ENCODE data around the gene NOC3L. TPM values are rescaled to one million over a fixed set of nuclear protein-coding genes. Genes with fewer than 3 reads are reported as not detected.

NOC3L gene
- total RNA-seq, 1 donor from 2014 or later: 41.2 TPM

DNA sequence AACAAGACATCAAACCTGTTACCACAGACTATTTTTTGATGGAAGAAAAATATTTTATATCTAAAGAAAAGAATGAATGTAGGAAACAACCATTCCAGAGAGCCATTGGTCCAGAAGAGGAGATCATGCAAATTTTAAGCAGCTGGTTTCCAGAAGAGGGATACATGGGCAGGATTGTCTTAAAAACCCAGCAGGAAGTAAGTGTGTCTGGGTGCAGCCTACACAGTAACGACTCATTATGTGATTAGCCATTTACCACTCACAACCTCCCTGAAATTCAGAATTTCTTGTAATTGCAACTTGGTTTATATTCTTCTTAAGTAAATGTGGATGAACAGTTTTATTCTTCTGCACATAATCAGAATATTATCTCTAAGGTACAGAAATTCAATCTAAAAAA lies 46.2 kb downstream of the NOC3L start:
- Mint-ChIP-seq H3K27me3 (ENCODE audit: low read depth) (peaks cover 8% of the 10 kb centered on the region), H3K4me1 (ENCODE audit: low read depth) (peaks cover 2% of the 10 kb centered on the region), H3K27ac (no peak overlapping the region), H3K4me3 (ENCODE audit: low read depth) (no peak overlapping the region), H3K36me3 (ENCODE audit: low read depth) (peaks cover 5% of the 10 kb centered on the region), H3K9me3 (no peaks in the 10 kb centered on the region)
- no peak for DNase-seq (ENCODE audit: low spot score)
- intact Hi-C loops (cut with micrococcal nuclease): no loop called here

DNA sequence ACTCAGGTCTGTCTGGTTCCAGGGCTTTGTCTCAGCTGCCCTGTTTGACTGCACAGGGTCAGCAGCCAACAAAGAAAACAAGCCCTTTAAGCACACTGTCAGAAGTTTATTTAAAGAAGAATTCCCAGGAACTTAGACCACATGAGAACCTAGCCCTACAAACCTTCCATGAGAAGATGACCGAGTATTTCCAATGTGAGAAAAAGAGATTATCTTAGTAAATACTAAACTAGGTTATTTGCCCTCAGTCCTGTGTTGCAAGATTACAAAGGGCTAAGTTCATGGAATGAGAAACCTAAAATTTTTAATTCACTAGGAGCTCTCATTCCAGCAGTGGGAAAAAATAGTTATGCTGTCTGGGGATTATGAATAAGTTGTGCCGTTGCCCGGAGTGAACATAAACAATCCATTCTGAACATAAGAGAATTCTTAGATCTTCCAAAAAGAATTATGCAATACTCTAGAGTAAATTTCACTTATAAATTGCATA lies 46.7 kb downstream of the NOC3L start:
- H3K27ac Mint-ChIP-seq: no peak overlapping the region
- no peak overlapping the region for H3K4me3 Mint-ChIP-seq (ENCODE audit: low read depth)
- H3K27me3 Mint-ChIP-seq (ENCODE audit: low read depth): peaks cover 12% of the 10 kb centered on the region
- H3K36me3 Mint-ChIP-seq (ENCODE audit: low read depth): peaks cover 2% of the 10 kb centered on the region
- H3K9me3 Mint-ChIP-seq: no peaks in the 10 kb centered on the region
- DNase-seq (ENCODE audit: low spot score): no peak
- intact Hi-C loops (cut with micrococcal nuclease): no loop called here
- peaks cover 2% of the 10 kb centered on the region for H3K4me1 Mint-ChIP-seq (ENCODE audit: low read depth)

- intact Hi-C loops (cut with micrococcal nuclease): no loop called here
- Mint-ChIP-seq H3K27ac (no peak overlapping the region), H3K4me1 (ENCODE audit: low read depth) (peaks cover 2% of the 10 kb centered on the region), H3K27me3 (ENCODE audit: low read depth) (peaks cover 16% of the 10 kb centered on the region), H3K36me3 (ENCODE audit: low read depth) (no peaks in the 10 kb centered on the region), H3K9me3 (no peaks in the 10 kb centered on the region), H3K4me3 (ENCODE audit: low read depth) (no peak overlapping the region)
- no peak for DNase-seq (ENCODE audit: low spot score)
Observed at GRCh38 chr10:94315024-94315451, 47.7 kb downstream of the NOC3L start.

DNA sequence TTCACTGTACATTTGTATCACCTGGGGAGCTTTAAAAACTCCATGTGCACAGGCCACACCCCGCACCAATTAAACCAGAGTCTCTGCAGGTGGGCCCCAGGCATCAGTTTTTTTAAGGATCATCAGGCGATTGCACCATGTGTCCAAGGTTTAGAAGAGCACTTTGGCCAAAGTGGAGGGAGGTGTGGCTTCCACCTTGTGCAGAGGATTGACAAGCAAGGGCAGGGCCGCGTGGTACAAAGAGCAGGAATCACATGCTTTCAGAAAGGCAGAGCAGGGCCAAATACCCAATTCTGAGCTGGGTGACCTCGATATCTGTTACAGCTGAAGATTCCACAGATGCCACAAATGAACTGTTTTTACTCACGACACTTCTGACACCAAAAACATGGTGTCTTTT lies 52.4 kb downstream of the NOC3L start:
- Mint-ChIP-seq H3K27me3 (ENCODE audit: low read depth) (peaks cover 50% of the 10 kb centered on the region), H3K27ac (no peak overlapping the region), H3K4me3 (ENCODE audit: low read depth) (no peak overlapping the region), H3K36me3 (ENCODE audit: low read depth) (no peaks in the 10 kb centered on the region), H3K4me1 (ENCODE audit: low read depth) (no peaks in the 10 kb centered on the region), H3K9me3 (no peaks in the 10 kb centered on the region)
- intact Hi-C loops (cut with micrococcal nuclease): no loop called here
- DNase-seq (ENCODE audit: low spot score): no peak

DNA sequence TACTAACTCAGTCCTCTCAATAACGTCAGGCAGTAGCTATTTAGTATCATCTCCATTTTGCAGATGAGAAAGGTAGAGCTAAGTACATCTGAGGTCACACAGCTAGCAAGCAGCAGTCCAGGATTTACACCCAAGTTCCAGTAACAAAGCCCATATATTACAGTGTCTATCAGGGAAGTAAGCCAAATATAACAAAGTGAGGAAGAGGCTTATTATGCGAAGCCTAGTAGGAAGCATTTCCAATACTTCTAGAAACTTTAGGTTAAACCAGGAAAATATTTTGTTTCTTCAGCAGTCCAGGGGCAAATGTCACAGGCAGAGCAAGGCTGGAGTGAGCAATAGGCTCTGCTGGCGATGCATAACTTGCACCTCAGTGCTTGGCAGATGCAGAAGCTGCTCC lies 53.9 kb downstream of the NOC3L start:
- Mint-ChIP-seq H3K27me3 (ENCODE audit: low read depth) (peaks cover 61% of the 10 kb centered on the region), H3K4me1 (ENCODE audit: low read depth) (no peaks in the 10 kb centered on the region), H3K27ac (no peak overlapping the region), H3K4me3 (ENCODE audit: low read depth) (no peak overlapping the region), H3K36me3 (ENCODE audit: low read depth) (no peaks in the 10 kb centered on the region), H3K9me3 (no peaks in the 10 kb centered on the region)
- intact Hi-C loops (cut with micrococcal nuclease): no loop called here
- DNase-seq (ENCODE audit: low spot score): no peak

- no peak for DNase-seq (ENCODE audit: low spot score)
- intact Hi-C loops (cut with micrococcal nuclease): no loop called here
- no peaks in the 10 kb centered on the region for H3K36me3 Mint-ChIP-seq (ENCODE audit: low read depth)
- no peaks in the 10 kb centered on the region for H3K9me3 Mint-ChIP-seq
- no peaks in the 10 kb centered on the region for H3K4me1 Mint-ChIP-seq (ENCODE audit: low read depth)
- no peak overlapping the region for H3K27ac Mint-ChIP-seq
- H3K27me3 Mint-ChIP-seq (ENCODE audit: low read depth): peaks cover 68% of the 10 kb centered on the region
- H3K4me3 Mint-ChIP-seq (ENCODE audit: low read depth): no peak overlapping the region
Observed at GRCh38 chr10:94307046-94307615, 55.6 kb downstream of the NOC3L start.

DNA sequence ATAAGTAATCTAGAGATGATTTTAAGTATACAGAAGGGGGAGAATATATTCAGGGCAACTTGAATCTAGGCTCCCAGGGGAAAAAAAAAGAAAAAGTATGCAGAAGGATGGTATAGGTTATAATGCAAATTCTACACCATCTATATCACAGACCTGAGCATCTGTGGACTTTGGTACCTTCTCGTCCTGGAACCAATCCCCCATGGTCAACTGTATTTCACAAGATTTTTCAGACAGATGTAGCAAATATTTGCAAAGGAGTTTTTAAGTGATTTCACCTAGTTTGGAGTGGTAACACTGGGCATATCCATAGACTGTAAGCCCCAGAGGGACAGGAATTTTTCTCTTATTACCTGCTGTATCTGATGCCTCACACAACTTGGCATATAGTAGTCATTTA lies 58.8 kb downstream of the NOC3L start:
- intact Hi-C loops (cut with micrococcal nuclease): no loop called here
- H3K27ac Mint-ChIP-seq: no peak overlapping the region
- no peak overlapping the region for H3K4me3 Mint-ChIP-seq (ENCODE audit: low read depth)
- H3K27me3 Mint-ChIP-seq (ENCODE audit: low read depth): peaks cover 67% of the 10 kb centered on the region
- peaks cover 16% of the 10 kb centered on the region for H3K4me1 Mint-ChIP-seq (ENCODE audit: low read depth)
- DNase-seq (ENCODE audit: low spot score): no peak
- H3K36me3 Mint-ChIP-seq (ENCODE audit: low read depth): no peaks in the 10 kb centered on the region
- H3K9me3 Mint-ChIP-seq: no peaks in the 10 kb centered on the region

DNA sequence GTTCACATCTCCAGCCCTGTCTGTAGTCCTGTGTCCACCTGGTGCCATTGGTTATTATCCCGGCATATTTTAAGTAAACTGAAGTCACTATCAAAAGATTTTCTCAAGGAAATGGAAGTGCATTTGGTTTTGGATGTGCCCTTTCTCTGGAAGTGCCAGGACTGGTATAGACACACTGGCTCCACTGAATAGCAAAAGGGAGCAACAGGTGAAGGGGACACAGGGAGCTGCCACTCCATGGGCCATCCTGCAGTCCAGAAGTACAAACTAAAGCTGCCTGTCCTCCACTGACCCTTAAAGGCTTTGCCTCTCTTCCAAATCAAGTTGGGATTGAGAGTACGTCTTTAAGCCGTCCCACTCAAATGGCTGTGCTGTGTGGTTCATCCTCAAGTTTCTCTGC lies 62.7 kb downstream of the NOC3L start:
- Mint-ChIP-seq H3K4me1 (ENCODE audit: low read depth) (peaks cover 23% of the 10 kb centered on the region), H3K27me3 (ENCODE audit: low read depth) (peaks cover 63% of the 10 kb centered on the region), H3K4me3 (ENCODE audit: low read depth) (no peak overlapping the region), H3K27ac (no peak overlapping the region), H3K36me3 (ENCODE audit: low read depth) (no peaks in the 10 kb centered on the region), H3K9me3 (no peaks in the 10 kb centered on the region)
- intact Hi-C loops (cut with micrococcal nuclease): no loop called here
- DNase-seq (ENCODE audit: low spot score): no peak

GRCh38 chr10:94299417-94299816 lies 63.3 kb downstream of the NOC3L start:
- peak; percentile 57 for DNase-seq (ENCODE audit: low spot score)
- no peaks in the 10 kb centered on the region for H3K36me3 Mint-ChIP-seq (ENCODE audit: low read depth)
- intact Hi-C loops (cut with micrococcal nuclease): loop anchor here (2.0 to 10.0 kb wide), 2 partner anchors 19 to 935 kb away; no protein-coding TSS in a partner anchor
- H3K4me1 Mint-ChIP-seq (ENCODE audit: low read depth): peaks cover 23% of the 10 kb centered on the region
- H3K27me3 Mint-ChIP-seq (ENCODE audit: low read depth): peaks cover 62% of the 10 kb centered on the region
- no peak overlapping the region for H3K27ac Mint-ChIP-seq
- no peak overlapping the region for H3K4me3 Mint-ChIP-seq (ENCODE audit: low read depth)
- H3K9me3 Mint-ChIP-seq: no peaks in the 10 kb centered on the region

DNA sequence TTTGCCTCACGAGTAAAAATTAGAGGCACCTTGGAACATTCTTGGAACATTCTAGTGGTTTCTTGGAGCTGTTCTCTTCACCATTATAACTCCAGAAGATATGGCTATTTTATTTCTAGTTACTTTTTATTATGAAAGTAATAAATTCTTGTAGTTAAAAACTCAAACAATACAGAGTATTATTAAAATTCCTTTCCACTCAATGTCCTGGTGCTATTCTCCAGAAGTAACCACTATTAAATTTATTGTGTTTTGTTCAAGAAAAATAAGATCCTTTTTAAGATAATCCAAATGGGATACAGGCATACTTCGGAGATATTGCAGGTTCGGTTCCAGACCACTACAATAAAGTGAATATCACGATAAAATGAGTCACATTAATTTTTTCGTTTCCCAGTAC lies 68.6 kb downstream of the NOC3L start:
- intact Hi-C loops (cut with micrococcal nuclease): loop anchor here (10.0 kb wide), 1 partner anchor 941 kb away; no protein-coding TSS in a partner anchor
- Mint-ChIP-seq H3K27ac (no peak overlapping the region), H3K36me3 (ENCODE audit: low read depth) (no peaks in the 10 kb centered on the region)

GRCh38 chr10:94293354-94293753 lies 69.4 kb downstream of the NOC3L start:
- no peak overlapping the region for H3K4me3 Mint-ChIP-seq (ENCODE audit: low read depth)

More for the DNA sequence above, 68.6 kb downstream of the NOC3L start:
- Mint-ChIP-seq H3K9me3 (no peaks in the 10 kb centered on the region), H3K4me3 (ENCODE audit: low read depth) (no peak overlapping the region), H3K4me1 (ENCODE audit: low read depth) (peaks cover 12% of the 10 kb centered on the region), H3K27me3 (ENCODE audit: low read depth) (peaks cover 65% of the 10 kb centered on the region)
- no peak for DNase-seq (ENCODE audit: low spot score)

GRCh38 chr10:94292434-94293090 lies 70.2 kb downstream of the NOC3L start:
- no peak overlapping the region for H3K27ac Mint-ChIP-seq
- H3K4me1 Mint-ChIP-seq (ENCODE audit: low read depth): peaks cover 4% of the 10 kb centered on the region
- intact Hi-C loops (cut with micrococcal nuclease): loop anchor here (10.0 kb wide), 1 partner anchor 942 kb away; no protein-coding TSS in a partner anchor
- H3K9me3 Mint-ChIP-seq: no peaks in the 10 kb centered on the region
- DNase-seq (ENCODE audit: low spot score): no peak
- H3K27me3 Mint-ChIP-seq (ENCODE audit: low read depth): peaks cover 58% of the 10 kb centered on the region
- no peaks in the 10 kb centered on the region for H3K36me3 Mint-ChIP-seq (ENCODE audit: low read depth)
- no peak overlapping the region for H3K4me3 Mint-ChIP-seq (ENCODE audit: low read depth)

More at GRCh38 chr10:94293354-94293753, 69.4 kb downstream of the NOC3L start:
- DNase-seq (ENCODE audit: low spot score): no peak
- no peaks in the 10 kb centered on the region for H3K36me3 Mint-ChIP-seq (ENCODE audit: low read depth)
- H3K9me3 Mint-ChIP-seq: no peaks in the 10 kb centered on the region
- peaks cover 4% of the 10 kb centered on the region for H3K4me1 Mint-ChIP-seq (ENCODE audit: low read depth)
- H3K27ac Mint-ChIP-seq: no peak overlapping the region
- intact Hi-C loops (cut with micrococcal nuclease): loop anchor here (10.0 kb wide), 1 partner anchor 941 kb away; no protein-coding TSS in a partner anchor
- H3K27me3 Mint-ChIP-seq (ENCODE audit: low read depth): peaks cover 58% of the 10 kb centered on the region

- intact Hi-C loops (cut with micrococcal nuclease): no loop called here
Observed at GRCh38 chr10:94288361-94289101, 74.2 kb downstream of the NOC3L start.

More at GRCh38 chr10:94288361-94289101, 74.2 kb downstream of the NOC3L start:
- DNase-seq (ENCODE audit: low spot score): no peak
- H3K27ac Mint-ChIP-seq: no peak overlapping the region
- no peaks in the 10 kb centered on the region for H3K9me3 Mint-ChIP-seq
- peaks cover 53% of the 10 kb centered on the region for H3K27me3 Mint-ChIP-seq (ENCODE audit: low read depth)
- no peak overlapping the region for H3K4me3 Mint-ChIP-seq (ENCODE audit: low read depth)
- no peaks in the 10 kb centered on the region for H3K36me3 Mint-ChIP-seq (ENCODE audit: low read depth)
- peaks cover 7% of the 10 kb centered on the region for H3K4me1 Mint-ChIP-seq (ENCODE audit: low read depth)

All from activated T-helper 2 cell treated with anti-CD3 and anti-CD28 coated beads, Interferon-gamma antibody, Interleukin-2, Interleukin-4, amounts not matched to agents 10 μg/mL and 5 μg/mL and 100 μg/mL, durations not matched to agents 14 hours and 24 hours and 36 hours (primary cell).